ENCODE data around the gene MRPL36.

The MRPL36 gene

DNA sequence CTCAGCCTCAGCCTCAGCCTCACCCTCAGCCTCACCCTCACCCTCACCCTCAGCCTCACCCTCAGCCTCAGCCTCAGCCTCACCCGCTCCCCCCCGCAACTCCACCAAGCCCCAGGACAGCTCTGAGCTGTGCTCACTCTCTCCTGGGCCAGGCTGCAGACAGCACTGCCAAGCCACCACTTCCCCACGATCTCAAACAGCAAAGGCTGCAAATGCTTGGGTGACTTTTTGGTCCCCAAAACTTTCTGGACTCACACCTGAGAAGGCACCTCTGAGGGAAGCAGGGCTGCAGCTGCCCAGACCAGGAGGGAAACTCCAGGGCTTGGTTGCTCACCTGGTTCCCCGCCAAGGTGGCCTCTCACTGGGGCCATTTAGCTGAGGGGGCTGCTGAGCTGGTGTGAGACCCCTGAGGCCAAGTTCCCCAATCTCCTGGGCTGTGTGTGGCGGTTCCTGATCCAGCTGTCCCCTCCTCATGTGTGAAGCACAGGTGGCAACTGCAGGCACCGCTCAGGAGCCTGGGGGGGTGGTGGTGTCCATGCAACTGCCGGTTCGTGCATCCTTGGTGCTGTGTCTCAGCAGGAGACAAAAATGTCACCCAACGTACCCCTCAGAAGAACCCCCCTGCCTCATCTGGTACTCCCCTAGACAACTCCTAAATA is 17.8 kb downstream of the MRPL36 start:
- Histone ChIP-seq H3K4me3 (replicated peaks; ENCODE audit: insufficient read depth, low read length) (no peak overlapping the region), H3K27ac (replicated peaks) (no peak overlapping the region), H3K27me3 (ENCODE audit: insufficient read depth, poor library complexity, severe bottlenecking) (peaks cover 3% of the 10 kb centered on the region)
- TF ChIP-seq, protein P1, sequence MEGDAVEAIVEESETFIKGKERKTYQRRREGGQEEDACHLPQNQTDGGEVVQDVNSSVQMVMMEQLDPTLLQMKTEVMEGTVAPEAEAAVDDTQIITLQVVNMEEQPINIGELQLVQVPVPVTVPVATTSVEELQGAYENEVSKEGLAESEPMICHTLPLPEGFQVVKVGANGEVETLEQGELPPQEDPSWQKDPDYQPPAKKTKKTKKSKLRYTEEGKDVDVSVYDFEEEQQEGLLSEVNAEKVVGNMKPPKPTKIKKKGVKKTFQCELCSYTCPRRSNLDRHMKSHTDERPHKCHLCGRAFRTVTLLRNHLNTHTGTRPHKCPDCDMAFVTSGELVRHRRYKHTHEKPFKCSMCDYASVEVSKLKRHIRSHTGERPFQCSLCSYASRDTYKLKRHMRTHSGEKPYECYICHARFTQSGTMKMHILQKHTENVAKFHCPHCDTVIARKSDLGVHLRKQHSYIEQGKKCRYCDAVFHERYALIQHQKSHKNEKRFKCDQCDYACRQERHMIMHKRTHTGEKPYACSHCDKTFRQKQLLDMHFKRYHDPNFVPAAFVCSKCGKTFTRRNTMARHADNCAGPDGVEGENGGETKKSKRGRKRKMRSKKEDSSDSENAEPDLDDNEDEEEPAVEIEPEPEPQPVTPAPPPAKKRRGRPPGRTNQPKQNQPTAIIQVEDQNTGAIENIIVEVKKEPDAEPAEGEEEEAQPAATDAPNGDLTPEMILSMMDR (IDR thresholded peaks at IDR 0.05; ENCODE audit: insufficient read depth, low read length), result no peak
- DNase-seq (ENCODE audit: low read depth in 1 of 2, low spot score in 1 of 2), result no peak

- no peak overlapping the region for H3K4me3 ChIP-seq (replicated peaks; ENCODE audit: insufficient read depth, low read length)
- TF ChIP-seq, protein P2, sequence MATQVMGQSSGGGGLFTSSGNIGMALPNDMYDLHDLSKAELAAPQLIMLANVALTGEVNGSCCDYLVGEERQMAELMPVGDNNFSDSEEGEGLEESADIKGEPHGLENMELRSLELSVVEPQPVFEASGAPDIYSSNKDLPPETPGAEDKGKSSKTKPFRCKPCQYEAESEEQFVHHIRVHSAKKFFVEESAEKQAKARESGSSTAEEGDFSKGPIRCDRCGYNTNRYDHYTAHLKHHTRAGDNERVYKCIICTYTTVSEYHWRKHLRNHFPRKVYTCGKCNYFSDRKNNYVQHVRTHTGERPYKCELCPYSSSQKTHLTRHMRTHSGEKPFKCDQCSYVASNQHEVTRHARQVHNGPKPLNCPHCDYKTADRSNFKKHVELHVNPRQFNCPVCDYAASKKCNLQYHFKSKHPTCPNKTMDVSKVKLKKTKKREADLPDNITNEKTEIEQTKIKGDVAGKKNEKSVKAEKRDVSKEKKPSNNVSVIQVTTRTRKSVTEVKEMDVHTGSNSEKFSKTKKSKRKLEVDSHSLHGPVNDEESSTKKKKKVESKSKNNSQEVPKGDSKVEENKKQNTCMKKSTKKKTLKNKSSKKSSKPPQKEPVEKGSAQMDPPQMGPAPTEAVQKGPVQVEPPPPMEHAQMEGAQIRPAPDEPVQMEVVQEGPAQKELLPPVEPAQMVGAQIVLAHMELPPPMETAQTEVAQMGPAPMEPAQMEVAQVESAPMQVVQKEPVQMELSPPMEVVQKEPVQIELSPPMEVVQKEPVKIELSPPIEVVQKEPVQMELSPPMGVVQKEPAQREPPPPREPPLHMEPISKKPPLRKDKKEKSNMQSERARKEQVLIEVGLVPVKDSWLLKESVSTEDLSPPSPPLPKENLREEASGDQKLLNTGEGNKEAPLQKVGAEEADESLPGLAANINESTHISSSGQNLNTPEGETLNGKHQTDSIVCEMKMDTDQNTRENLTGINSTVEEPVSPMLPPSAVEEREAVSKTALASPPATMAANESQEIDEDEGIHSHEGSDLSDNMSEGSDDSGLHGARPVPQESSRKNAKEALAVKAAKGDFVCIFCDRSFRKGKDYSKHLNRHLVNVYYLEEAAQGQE (IDR thresholded peaks at IDR 0.05; ENCODE audit: insufficient replicate concordance, low read depth), result no peak
- TF ChIP-seq, protein P1 (IDR thresholded peaks at IDR 0.05; ENCODE audit: insufficient read depth, low read length), result no peak
- TF ChIP-seq POLR2AphosphoS5 (IDR thresholded peaks at IDR 0.05; ENCODE audit: low read depth) (no peak), SPI1 (IDR thresholded peaks at IDR 0.05; ENCODE audit: borderline replicate concordance, low read depth) (no peak), GABPA (IDR thresholded peaks at IDR 0.05; ENCODE audit: low read depth) (no peak)
- H3K27me3 ChIP-seq (ENCODE audit: insufficient read depth, poor library complexity, severe bottlenecking), result peaks cover 3% of the 10 kb centered on the region
- H3K27ac ChIP-seq (replicated peaks), result no peak overlapping the region
- DNase-seq (ENCODE audit: low read depth in 1 of 2, low spot score in 1 of 2), result no peak
These were observed 18.5 kb downstream of the MRPL36 start for GRCh38 chr5:1781107-1781506.

GRCh38 chr5:1780614-1780930 is 19.1 kb downstream of the MRPL36 start:
- no peak for TF ChIP-seq SPI1 (IDR thresholded peaks at IDR 0.05; ENCODE audit: borderline replicate concordance, low read depth)
- TF ChIP-seq, protein P2 (IDR thresholded peaks at IDR 0.05; ENCODE audit: insufficient replicate concordance, low read depth), result no peak
- no peak for TF ChIP-seq POLR2AphosphoS5 (IDR thresholded peaks at IDR 0.05; ENCODE audit: low read depth)
- TF ChIP-seq GABPA (IDR thresholded peaks at IDR 0.05; ENCODE audit: low read depth), result no peak
- TF ChIP-seq, protein P1 (IDR thresholded peaks at IDR 0.05; ENCODE audit: insufficient read depth, low read length), result no peak
- Histone ChIP-seq H3K27ac (replicated peaks) (no peak overlapping the region), H3K27me3 (ENCODE audit: insufficient read depth, poor library complexity, severe bottlenecking) (peaks cover 3% of the 10 kb centered on the region), H3K4me3 (replicated peaks; ENCODE audit: insufficient read depth, low read length) (no peak overlapping the region)
- DNase-seq (ENCODE audit: low read depth in 1 of 2, low spot score in 1 of 2), result no peak

All from HL-60 (cell line).